ENCODE results near the gene SMAD4. TPM values are rescaled to one million over a fixed set of nuclear protein-coding genes. Genes with fewer than 3 reads are reported as not detected.

Gene SMAD4
- total RNA-seq, 1 experiment from 2014 or later = 48.8 TPM

DNA sequence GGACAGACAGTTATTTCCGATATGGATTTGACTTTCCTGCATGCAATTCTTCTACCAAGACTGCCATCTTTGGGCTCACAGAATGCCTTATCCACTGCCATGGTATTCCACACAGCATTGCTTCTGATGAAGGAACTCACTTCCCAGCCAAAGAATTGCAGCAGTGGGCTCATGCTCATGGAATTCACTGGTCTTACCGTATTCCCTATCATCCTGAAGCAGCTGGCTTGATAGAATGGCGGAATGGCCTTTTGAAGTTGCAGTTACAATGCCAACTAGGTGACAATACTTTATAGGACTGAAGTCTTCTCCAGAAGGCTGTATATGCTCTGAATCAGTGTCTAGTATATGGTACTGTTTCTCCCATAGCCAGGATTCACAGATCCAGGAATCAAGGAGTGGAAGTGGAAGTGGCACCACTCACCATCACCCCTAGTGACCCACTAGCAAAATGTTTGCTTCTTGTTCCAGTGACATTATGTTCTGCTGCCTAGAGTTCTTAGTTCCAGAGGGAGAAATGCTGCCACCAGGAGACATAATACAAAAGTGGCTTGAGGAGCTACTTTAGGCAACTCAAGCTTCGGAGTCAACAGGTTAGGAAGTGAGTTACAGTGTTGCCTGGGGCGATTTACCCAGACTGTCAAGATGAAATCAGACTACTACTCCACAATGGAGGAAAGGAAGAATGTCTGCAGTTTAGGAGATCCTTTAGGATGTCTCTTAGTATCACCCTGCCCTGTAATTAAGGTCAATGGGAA lies 23.8 kb upstream of the SMAD4 start:
- H3K4me3 Mint-ChIP-seq (ENCODE audit: unreplicated experiment) = no peak overlapping the region
- H3K4me1 Mint-ChIP-seq (ENCODE audit: low read depth, unreplicated experiment) = peaks cover 19% of the 10 kb centered on the region
- BruUV-seq (replicated peaks) = no TSS peak
- TF ChIP-seq, protein P1, sequence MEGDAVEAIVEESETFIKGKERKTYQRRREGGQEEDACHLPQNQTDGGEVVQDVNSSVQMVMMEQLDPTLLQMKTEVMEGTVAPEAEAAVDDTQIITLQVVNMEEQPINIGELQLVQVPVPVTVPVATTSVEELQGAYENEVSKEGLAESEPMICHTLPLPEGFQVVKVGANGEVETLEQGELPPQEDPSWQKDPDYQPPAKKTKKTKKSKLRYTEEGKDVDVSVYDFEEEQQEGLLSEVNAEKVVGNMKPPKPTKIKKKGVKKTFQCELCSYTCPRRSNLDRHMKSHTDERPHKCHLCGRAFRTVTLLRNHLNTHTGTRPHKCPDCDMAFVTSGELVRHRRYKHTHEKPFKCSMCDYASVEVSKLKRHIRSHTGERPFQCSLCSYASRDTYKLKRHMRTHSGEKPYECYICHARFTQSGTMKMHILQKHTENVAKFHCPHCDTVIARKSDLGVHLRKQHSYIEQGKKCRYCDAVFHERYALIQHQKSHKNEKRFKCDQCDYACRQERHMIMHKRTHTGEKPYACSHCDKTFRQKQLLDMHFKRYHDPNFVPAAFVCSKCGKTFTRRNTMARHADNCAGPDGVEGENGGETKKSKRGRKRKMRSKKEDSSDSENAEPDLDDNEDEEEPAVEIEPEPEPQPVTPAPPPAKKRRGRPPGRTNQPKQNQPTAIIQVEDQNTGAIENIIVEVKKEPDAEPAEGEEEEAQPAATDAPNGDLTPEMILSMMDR (IDR thresholded peaks at IDR 0.05; ENCODE audit: insufficient read depth in 1 of 2, low read depth in 1 of 2, low read length in 1 of 2, severe bottlenecking in 1 of 2, unreplicated experiment in 1 of 2) = no peak
- no peaks in the 10 kb centered on the region for H3K27me3 Mint-ChIP-seq (ENCODE audit: insufficient read depth, unreplicated experiment)
- peak; percentile 28 to 42 for DNase-seq
- H3K9me3 Mint-ChIP-seq (ENCODE audit: unreplicated experiment) = no peaks in the 10 kb centered on the region
- ChIA-PET CTCF (no interaction called here), POLR2A (no interaction called here)
- Histone ChIP-seq H3K9me3 (no peaks in the 10 kb centered on the region), H3K36me3 (ENCODE audit: control insufficient read depth, insufficient read depth, low read length) (no peaks in the 10 kb centered on the region), H3K4me3 (ENCODE audit: low read depth, low read length) (no peak overlapping the region), H3K4me1 (peaks cover 17% of the 10 kb centered on the region), H3K27me3 (replicated peaks; ENCODE audit: control insufficient read depth, insufficient read depth, low read length) (no peaks in the 10 kb centered on the region)
- no peak overlapping the region for H3K27ac Mint-ChIP-seq (ENCODE audit: unreplicated experiment)
- no peaks in the 10 kb centered on the region for H3K36me3 Mint-ChIP-seq (ENCODE audit: insufficient read depth, unreplicated experiment)
- intact Hi-C loops (cut with micrococcal nuclease; ENCODE audit: unreplicated experiment) = no loop called here

DNA sequence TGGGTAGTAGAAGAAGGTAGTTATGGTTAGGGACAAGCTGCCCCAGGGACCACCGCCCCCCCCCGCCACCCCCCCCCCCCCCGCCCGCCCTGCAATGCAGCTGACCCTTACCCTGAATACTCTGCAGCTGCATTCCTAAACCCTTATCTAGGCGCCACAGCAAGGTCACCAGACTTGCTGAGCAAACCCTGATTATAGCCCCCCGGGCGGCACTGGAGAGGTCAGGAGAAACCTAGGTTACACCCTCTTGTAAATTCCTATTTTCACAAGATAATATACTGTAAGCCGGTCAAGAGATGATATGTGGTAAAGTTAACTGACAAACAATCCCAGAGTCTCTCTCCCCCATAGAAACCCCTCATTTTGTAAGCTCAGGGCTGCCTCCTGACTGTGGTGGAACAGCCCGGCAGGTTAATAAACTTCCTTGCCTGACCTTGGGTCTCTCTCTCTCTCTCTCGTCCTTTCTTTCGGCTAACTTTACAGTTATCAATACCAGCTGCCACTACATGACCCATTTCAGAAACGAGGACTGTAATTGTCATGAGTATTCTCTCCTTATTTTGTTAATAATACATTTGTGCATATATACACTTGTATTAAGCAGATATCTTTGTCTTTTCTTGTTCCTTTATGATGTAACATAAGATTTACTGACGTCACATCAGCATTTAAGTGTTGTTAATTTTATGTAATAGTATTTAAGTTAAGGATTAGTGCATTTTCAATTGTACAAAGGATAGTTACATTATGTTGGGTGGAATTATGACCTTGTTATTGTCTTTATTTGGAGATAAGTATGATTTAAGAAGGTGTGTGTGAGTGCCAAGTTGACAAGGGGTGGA lies 22.8 kb upstream of the SMAD4 start:
- POLR2A ChIA-PET = no interaction called here
- no peaks in the 10 kb centered on the region for H3K9me3 Mint-ChIP-seq (ENCODE audit: unreplicated experiment)
- H3K27me3 ChIP-seq (replicated peaks; ENCODE audit: control insufficient read depth, insufficient read depth, low read length) = no peaks in the 10 kb centered on the region
- BruUV-seq (replicated peaks) = no TSS peak
- peaks cover 17% of the 10 kb centered on the region for H3K4me1 ChIP-seq
- intact Hi-C loops (cut with micrococcal nuclease; ENCODE audit: unreplicated experiment) = no loop called here
- H3K4me1 Mint-ChIP-seq (ENCODE audit: low read depth, unreplicated experiment) = peaks cover 19% of the 10 kb centered on the region
- no peaks in the 10 kb centered on the region for H3K36me3 Mint-ChIP-seq (ENCODE audit: insufficient read depth, unreplicated experiment)
- no peak overlapping the region for H3K4me3 ChIP-seq (ENCODE audit: low read depth, low read length)
- H3K27ac Mint-ChIP-seq (ENCODE audit: unreplicated experiment) = peak overlapping the region; percentile 68
- CTCF ChIA-PET = no interaction called here
- no peaks in the 10 kb centered on the region for H3K27me3 Mint-ChIP-seq (ENCODE audit: insufficient read depth, unreplicated experiment)
- peak; percentile 25 to 65 for DNase-seq
- TF ChIP-seq, protein P1 (IDR thresholded peaks at IDR 0.05; ENCODE audit: insufficient read depth in 1 of 2, low read depth in 1 of 2, low read length in 1 of 2, severe bottlenecking in 1 of 2, unreplicated experiment in 1 of 2) = no peak
- no peaks in the 10 kb centered on the region for H3K36me3 ChIP-seq (ENCODE audit: control insufficient read depth, insufficient read depth, low read length)
- no peaks in the 10 kb centered on the region for H3K9me3 ChIP-seq
- H3K4me3 Mint-ChIP-seq (ENCODE audit: unreplicated experiment) = peak overlapping the region; percentile 34

DNA sequence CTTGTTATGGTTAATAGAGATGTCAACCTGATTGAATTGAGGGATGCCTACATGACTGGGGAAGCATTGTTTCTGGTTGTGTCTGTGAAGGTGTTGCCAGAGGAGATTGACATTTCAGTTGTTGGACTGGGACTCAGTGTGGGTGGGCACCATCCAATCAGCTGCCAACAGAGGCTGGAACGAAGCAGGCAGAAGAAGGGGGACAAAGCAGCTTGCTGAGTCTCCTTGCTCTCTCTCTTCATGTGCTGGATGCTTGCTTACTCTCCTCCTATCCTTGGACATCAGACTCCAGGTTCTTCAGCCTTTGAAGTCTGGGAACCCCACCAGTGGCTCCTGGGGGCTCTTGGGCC lies 22.2 kb upstream of the SMAD4 start:
- intact Hi-C loops (cut with micrococcal nuclease; ENCODE audit: unreplicated experiment) = no loop called here
- Mint-ChIP-seq H3K27ac (ENCODE audit: unreplicated experiment) (peak overlapping the region; percentile 68), H3K27me3 (ENCODE audit: insufficient read depth, unreplicated experiment) (no peaks in the 10 kb centered on the region), H3K4me1 (ENCODE audit: low read depth, unreplicated experiment) (peaks cover 19% of the 10 kb centered on the region), H3K9me3 (ENCODE audit: unreplicated experiment) (no peaks in the 10 kb centered on the region), H3K4me3 (ENCODE audit: unreplicated experiment) (no peak overlapping the region), H3K36me3 (ENCODE audit: insufficient read depth, unreplicated experiment) (no peaks in the 10 kb centered on the region)
- no peak overlapping the region for H3K4me3 ChIP-seq (ENCODE audit: low read depth, low read length)
- no peaks in the 10 kb centered on the region for H3K9me3 ChIP-seq
- POLR2A ChIA-PET = no interaction called here
- H3K4me1 ChIP-seq = peaks cover 17% of the 10 kb centered on the region
- H3K36me3 ChIP-seq (ENCODE audit: control insufficient read depth, insufficient read depth, low read length) = no peaks in the 10 kb centered on the region
- H3K27me3 ChIP-seq (replicated peaks; ENCODE audit: control insufficient read depth, insufficient read depth, low read length) = no peaks in the 10 kb centered on the region
- no TSS peak for BruUV-seq (replicated peaks)
- CTCF ChIA-PET = no interaction called here
- TF ChIP-seq, protein P1 (IDR thresholded peaks at IDR 0.05; ENCODE audit: insufficient read depth in 1 of 2, low read depth in 1 of 2, low read length in 1 of 2, severe bottlenecking in 1 of 2, unreplicated experiment in 1 of 2) = no peak
- DNase-seq = no peak

All from Caco-2 (cell line).